ENCODE measurements around the gene APBB2. TPM values are rescaled to one million over a fixed set of nuclear protein-coding genes. Genes with fewer than 3 reads are reported as not detected.
"Not testable (repeated sequence)": the region's sequence is repeated elsewhere in the genome, so short reads cannot be mapped to it uniquely, and the experiment has no call there.

The APBB2 gene
- total RNA-seq, 1 donor, result 75.8 TPM

DNA sequence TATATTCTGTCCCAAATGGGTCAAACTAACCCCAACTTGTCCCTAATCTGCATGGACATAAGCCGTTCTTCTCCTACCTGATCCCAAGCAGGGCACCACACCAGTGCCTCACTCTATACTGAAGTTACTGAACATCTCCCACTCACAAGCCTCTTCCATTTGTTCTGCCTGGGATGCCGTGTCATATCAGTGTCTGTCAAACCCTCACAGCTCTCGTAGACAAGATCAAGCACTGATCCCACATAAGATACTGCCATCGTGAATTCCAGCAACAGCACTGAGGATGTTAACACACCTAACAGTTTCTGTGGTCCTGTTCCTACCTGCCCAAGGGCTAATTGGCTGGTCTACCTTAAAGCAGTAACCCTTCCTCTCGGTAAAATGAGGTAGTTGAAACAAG lies 162.1 kb downstream of the APBB2 start:
- H3K4me3 ChIP-seq (ENCODE audit: low read depth, low read length), result no peak overlapping the region
- TF ChIP-seq CTCF (IDR thresholded peaks at IDR 0.05; ENCODE audit: insufficient read depth, low read length), result no peak
- no peak for DNase-seq (ENCODE audit: low read depth)

GRCh38 chr4:41050880-41051775 lies 163.2 kb downstream of the APBB2 start:
- DNase-seq (ENCODE audit: low read depth), result no peak
- no peak overlapping the region for H3K4me3 ChIP-seq (ENCODE audit: low read depth, low read length)
- no peak for TF ChIP-seq CTCF (IDR thresholded peaks at IDR 0.05; ENCODE audit: insufficient read depth, low read length)

- no peak for DNase-seq (ENCODE audit: low read depth)
- no peak for TF ChIP-seq CTCF (IDR thresholded peaks at IDR 0.05; ENCODE audit: insufficient read depth, low read length)
Measured at GRCh38 chr4:41050116-41050515, 164.2 kb downstream of the APBB2 start.

GRCh38 chr4:41049176-41049575 lies 165.2 kb downstream of the APBB2 start:
- not testable (repeated sequence) for H3K4me3 ChIP-seq (ENCODE audit: low read depth, low read length); DNase-seq (ENCODE audit: low read depth)

More at GRCh38 chr4:41050116-41050515, 164.2 kb downstream of the APBB2 start:
- no peak overlapping the region for H3K4me3 ChIP-seq (ENCODE audit: low read depth, low read length)

DNA sequence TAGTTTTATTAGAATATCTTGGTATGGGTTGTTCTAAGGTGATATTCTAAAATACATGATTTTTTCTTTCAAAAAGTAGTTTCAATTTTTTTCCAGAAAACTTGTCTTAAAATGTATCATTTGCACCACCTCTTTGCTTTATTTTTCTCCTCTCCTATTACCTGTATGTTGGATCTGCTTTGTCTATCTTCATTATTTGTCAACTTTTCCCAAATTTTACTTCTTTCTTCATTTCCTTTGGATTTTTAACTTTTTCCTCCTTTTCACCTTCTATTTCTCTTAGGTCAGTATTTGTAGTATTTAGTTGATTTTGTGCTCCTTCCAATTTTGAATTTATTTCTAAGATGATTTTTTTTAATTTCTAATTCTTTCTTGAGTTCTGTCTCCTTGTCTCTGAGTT lies 169.6 kb downstream of the APBB2 start:
- no peak for TF ChIP-seq CTCF (IDR thresholded peaks at IDR 0.05; ENCODE audit: insufficient read depth, low read length)
- no peak overlapping the region for H3K4me3 ChIP-seq (ENCODE audit: low read depth, low read length)
- no peak for DNase-seq (ENCODE audit: low read depth)

DNA sequence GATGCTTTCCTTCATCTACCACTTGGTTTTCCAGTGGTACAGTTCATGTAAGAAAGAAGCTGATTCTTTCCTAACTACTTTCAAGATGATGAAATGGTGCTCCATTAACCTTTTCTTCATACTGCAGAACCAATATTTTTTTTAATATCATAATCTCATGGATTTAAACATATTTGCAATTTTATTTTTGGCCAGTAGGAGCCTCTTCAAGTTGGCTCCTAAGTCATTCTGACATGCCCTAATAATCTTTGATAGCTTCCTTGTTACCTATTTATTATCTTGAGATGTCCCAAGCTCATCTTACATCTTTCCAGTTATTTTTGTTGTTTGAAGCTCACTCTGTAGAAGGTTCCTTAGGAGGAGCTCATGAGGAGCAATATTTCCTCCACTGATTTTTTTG lies 170.2 kb downstream of the APBB2 start:
- no peak for DNase-seq (ENCODE audit: low read depth)
- no peak overlapping the region for H3K4me3 ChIP-seq (ENCODE audit: low read depth, low read length)
- no peak for TF ChIP-seq CTCF (IDR thresholded peaks at IDR 0.05; ENCODE audit: insufficient read depth, low read length)

DNA sequence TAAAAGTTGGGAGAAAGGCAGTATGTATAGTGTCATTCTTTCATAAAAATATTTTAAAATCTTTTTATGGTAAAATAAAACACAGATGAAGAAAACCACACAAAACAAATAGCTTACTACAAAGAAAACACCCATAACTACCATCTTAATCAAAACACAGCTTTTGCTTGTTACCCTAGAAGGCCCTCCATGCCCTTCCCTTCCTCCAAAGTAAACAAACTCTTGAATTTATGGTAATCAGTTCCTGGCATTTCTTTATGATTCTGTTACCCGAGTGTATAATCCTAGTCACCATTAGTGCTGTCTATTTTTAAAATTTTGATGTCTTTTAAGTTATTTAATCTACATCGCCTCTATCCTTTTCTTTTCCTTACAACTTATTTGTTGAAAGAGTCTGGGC lies 170.9 kb downstream of the APBB2 start:
- no peak for DNase-seq (ENCODE audit: low read depth)
- no peak for TF ChIP-seq CTCF (IDR thresholded peaks at IDR 0.05; ENCODE audit: insufficient read depth, low read length)
- H3K4me3 ChIP-seq (ENCODE audit: low read depth, low read length), result no peak overlapping the region

Measured in fibroblast of the aortic adventitia (primary cell).